Fibroblast of upper back skin (primary cell): ENCODE results near the gene SNX32.

ENCODE experiments used
- DNase-seq: peaks from one replicate; pipeline ENCODE4 v3.0.0-alpha.2; 2013

Gene SNX32

DNA sequence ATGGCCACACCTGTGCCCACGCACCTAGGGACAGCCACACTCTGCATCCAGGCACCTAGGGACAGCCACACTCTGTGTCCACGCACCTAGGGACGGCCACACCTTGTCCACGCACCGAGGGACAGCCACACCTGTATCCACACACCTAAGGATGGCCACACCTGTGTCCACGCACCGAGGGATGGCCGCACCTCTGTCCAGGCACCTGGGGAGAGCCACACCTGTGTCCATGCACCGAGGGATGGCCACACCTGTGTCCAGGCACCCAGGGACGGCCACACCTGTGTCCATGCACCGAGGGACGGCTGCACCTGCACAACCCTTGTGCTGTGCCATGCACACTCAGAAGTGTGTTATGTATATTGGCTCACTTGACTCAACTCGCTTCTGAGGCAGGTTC, 36.1 kb upstream of the SNX32 start:
- DNase-seq = no peak

DNA sequence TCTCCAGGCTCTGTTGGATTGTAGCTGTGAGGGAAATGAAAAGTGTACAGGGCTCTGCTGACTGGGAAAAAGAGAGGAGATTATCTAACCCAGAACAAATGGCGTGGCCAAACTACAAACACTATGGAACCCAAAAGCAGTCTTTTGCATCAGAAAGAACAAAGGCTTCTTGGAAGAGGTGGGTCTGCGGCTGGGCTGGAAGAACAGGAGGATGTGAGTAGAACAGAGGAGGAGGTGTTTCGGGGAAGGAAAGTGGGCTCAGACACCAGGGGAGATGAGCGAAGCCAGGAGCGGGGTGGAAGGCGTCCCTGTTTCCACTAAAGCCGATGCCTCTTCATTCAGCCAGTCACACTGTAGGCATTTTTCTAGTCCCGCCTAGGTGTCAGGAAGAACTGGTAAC, 34.9 kb upstream of the SNX32 start:
- no peak for DNase-seq

DNA sequence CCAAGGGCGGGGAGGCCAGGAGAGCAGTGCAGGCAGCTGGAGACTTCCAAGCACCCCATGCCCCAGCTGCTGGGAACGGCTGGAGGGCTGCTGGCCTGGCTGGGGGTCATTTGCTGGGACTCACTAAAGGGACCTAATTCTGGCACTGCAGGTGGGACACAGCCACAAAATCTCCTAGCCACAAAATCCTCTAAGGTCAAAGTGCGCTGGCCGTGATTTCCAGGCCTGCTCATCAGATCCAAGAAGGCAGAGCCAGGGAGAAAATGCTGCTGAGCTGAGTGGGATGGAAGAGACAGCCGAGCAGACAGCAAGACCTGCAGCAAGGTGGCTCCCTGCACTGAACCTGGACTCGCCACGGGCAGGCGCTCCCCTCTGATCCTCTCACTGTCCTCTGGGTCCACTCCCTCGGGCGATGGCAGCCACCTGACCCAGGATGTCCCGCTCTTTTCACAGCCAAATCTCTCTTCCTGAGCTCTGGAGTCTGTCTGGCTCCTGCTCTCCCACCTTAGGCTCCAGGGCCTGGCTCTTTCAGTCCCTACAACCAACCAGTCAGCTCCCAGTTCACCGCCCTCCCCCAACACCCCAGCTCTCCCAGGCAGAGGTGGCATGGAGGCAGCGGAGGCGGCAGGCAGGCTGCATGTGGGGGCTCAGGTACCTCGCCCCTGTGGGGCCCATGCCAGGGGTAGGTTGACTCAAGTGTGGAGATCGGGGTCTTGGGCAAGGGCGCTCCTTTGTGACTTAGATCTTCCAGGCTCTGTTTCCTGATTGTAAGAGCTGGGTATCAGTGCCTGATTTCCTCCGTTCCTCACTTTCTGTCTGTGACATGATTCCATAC, 32.4 kb upstream of the SNX32 start:
- no peak for DNase-seq

DNA sequence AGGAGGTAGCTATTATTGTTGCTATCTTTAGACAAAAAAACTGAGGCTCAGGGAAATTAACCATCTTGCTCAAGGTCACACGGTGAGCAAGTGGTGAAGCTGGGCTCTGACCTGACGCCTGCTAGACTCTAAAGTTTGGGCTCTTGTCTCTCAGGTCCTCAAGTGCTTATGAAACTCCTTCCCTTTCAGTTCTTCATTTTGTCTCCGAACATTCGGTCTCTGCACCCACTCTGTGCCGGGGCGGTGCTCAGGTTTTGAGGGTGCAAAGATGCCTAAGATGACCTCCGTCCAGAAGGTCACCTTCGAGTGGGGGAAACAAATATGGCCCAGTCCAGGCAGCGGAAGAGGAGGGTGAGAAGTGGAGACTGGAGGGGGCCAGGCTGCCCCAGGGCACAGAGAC, 30.9 kb upstream of the SNX32 start:
- DNase-seq = no peak

DNA sequence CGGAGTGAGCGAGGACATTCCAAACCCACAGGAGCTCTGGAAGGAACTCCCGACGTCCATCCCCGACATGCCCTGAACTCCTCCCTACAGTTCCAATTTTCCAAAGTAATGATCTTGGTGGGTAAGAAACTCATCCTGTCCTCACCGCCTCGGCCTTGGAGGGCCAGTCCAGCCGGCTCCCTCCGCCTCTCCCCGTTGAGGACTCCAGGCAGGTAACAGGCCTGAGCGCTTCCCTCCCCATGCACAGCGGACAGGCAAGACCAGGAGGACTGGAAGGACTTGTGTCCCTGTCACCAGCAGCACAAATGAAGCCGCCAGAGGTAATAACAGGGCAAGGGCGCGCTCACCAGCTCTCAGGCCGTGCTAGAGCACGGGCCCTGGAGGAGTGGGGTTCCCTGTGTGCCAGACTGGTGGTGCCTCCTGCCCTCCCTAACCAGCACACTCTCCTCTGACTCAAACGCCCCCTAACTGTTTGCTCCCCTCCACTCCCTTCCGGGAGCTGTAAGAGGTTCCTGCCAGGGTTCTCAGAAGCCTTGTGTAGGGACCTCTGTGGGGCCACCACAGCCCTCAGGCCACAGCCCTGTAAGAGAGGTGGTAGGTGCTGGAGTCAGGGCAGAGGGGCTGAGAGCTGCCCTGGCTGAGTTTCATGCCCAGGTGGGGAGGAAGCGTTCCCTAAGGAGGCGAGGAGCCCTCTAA, 29.8 kb upstream of the SNX32 start:
- no peak for DNase-seq

DNA sequence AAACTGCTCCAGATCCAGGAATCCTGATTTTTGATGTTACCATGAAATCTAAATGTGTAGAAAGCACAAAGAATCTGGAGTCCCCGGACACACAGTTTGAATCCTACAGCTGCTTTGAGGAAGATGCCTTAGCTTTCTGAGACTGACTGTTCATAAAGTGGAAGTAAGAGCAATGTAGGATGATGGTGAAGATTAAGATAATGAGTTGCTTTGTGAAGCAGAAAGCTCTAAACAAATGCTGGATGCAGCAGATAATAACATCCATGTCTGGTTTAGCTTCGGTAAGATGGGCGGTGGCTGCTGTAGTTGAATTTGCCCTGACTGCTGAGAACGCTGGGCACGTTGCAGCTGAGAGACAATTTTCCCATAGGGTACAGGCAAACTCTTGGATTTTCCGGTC, 26.8 kb upstream of the SNX32 start:
- DNase-seq = no peak

DNA sequence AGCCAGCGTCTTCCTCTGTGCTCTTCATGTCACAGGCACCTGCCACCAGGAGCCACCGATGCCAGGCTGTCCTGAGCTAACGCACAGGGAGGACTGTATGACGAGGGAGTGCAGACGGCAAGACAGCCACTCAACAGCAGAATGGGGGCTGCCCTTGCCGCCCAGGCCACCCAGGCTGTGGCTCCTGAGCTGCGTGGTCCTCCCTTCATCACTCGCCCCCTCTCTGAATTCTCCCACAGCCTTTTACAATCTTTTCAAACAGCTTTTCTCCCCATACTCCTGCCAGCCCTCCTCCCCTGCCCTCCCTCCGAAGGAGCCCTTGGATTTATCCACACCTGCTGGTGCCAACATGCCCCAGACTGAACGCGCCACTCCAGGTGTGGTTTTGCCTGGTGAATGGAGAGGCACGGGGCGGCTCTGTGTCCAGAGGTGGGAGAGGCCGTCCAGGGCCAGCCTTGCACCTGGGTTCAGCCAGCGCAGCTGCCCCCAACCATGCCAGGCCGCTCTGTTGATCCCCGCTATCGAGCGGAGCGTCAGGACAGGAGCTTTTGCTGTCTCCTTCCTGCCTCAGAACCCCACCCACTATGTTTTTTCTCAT, 24.9 kb upstream of the SNX32 start:
- no peak for DNase-seq

DNA sequence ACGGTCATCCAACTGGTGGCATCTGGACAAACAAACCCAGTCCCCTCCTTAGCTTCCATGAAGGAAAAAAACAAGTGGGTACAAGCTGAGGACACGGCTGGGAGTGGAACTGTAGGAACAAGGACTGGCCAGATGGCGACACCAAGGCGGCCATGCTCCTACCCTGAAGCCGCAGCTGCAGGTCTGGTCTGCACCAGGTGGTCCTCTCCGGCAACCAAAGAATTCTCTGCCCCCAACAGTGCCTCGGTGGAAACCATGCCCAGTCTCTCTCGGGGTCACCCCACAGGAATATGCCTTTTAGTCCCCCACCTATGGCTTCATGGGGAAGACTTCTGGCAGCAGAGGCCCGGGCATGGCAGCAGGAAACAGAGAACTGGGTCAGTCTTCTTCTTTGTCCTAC, 24.3 kb upstream of the SNX32 start:
- no peak for DNase-seq

DNA sequence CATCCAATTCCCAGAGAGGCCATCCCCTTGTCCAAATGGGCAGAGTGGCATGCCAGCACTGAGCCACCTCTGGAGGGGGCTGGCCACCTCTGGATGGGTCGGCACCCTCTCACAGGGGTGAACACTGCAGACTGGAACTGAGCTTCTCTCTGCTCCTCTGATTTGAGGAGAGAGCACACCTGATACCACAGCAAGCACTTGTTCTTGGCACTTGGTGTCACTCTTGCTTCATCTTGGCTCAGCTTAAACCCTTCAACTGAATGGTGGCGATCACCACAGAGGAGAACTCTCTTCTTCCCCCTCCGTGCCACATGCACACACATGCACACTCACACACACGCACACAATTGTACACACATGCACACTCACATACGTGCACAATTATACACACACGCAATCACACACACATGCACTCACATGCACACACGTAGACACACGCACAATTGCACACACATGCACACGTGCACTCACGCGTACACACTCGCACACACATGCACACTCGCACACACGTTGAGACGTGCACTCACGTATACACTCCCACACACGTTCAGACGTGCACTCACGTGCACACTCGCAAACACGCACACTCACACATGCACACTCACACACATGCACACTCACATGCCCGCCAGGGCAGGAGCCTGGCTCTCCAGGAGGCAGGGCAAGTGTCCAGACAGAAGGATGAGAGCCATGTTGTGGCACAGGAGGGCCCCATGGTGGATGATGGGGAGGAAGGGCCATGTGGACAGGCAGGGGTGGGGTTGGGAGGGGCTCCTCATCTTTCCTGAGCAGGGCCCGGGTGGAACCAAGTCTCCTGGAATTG, 23.5 kb upstream of the SNX32 start:
- no peak for DNase-seq

DNA sequence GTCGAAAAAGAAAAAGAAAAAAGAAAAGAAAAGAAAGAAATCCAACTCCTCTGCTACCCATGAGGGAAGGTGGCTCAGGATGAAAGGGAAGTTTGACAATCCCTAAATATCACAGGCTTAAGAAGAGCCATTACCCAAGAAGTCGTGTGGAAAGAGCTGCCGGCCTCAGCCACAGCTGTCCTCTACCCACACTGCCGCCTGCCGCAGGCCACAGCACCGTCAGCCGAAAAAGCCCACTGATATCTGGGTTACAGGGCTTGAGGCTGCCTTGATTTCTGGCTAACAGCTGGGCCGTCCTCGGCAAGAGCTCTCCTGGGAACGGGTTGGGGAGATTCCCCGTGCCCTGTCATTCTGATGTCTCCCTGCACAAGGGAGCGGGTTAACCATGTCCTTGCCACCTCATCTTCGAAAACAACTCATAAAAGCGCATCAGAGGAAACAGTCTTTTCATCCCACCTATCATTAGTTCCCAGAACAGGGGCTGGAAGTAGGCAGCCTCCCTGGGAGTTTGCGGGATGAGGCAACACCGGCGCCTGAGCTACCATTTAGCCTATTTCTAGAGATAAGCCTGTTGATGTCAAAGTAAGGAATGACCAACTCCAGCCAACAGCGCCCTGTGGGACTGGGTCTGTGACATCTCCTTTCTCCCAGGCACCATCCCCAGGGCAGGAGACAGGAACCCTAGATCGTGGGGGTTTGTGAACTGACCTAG, 21.8 kb upstream of the SNX32 start:
- DNase-seq = no peak

DNA sequence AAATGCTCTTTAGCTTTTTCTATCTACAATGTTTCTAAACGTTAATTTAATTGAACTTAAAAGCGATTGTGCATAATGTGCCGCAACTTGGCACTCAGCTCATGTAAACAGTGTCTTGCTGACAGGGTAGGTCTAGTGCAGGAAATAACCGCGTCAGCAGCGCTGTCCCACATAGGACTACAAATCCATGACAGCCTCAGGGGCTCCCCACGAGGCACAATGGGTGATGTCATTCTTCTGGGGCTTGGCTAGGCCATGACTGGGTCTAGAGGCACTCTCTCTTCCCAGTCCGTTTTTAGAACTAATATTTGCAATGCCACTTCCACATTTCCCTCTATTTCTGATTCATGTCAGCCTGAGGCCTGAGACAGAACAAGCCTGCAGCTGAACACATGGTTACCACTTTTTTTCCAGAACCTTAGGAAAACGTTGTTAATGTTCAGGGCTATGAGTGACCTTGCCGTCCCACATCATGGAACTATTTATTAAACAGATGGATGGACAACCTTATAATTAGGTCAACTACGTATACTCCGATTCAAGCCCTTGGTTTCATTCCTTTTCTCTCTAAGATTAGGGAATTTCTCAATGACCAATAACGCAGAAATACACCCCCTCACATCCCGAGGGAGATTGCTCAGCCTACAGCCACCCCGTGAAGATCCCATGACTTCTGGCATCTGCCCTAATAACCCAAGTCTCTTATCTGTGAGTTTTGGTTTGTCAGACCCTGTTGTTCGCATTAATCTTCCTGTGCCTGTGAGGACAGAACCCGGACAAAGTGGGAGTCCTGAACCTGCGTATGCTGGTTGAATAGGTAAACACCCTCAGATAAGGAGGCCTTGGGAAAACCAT, 19.4 kb upstream of the SNX32 start:
- no peak for DNase-seq

DNA sequence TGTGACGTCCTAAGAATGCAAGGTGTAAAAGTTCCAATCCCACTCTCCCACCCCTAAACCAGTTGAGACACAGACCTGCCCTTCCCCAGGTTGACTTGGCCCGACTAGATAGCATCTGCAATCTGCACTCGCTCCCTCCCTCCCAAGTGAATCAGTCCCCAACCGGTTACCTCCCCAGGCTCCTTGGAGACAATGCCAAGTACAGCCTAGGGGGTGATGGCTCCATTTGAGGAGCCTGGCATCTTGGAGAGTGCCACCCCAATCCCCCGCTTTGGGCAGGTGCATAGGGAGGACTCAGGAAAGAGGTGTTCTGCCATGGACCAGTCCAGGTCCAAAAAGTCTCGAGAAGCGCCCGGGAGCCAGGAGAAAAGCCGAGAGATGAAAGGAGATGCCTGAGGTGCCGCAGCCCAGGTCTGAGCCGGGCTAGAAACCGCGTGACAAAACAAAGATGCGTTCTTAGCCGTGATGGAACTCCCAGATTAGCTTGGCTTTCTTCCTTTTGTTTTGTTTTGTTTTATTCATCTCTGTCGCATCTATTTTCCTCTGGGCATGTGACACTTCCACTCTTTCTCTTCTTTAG, 18.7 kb upstream of the SNX32 start:
- no peak for DNase-seq

DNA sequence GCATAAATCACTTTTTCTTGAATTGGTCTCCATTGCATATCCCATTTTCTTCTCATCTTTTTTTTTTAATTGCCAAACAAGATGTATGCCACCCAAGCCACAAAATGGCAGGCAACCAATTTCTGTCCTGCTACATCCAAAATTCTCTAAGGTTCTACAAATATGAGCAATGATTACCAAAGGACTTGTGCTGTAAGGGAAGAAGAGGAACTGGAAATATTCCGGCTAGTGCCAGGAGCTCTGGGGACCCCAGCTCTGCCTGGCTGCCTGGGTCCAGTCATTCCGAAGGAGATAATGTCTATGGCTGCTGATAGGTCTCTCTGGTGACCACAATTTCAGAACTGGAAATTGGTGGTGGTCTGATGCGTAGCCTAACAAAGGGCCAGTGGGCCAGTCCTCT, 17.1 kb upstream of the SNX32 start:
- no peak for DNase-seq

DNA sequence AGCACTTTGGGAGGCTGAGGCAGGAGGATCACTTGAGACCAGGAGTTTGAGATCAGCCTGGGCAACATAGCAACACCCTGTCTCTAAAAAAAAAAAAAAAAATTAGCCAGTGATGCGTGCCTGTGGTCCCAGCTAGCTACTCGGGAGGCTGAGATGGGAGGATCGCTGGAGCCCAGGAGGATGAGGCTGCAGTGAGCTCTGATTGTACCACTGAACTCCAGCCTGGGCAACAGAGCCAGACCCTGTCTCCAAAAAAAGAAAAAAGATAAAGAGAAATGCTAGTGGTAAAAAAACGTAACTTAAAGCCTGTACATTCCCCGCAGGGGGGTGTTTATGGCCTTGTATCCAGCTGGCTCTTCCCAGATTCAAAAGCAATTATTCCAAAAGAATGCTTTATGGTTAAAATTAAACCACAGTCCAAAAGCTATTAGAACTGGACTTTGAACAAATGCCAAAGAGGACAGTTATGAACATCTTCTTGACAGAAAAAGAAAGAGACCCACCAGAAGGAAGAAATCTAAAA, 16.4 kb upstream of the SNX32 start:
- peak; percentile 54 for DNase-seq

DNA sequence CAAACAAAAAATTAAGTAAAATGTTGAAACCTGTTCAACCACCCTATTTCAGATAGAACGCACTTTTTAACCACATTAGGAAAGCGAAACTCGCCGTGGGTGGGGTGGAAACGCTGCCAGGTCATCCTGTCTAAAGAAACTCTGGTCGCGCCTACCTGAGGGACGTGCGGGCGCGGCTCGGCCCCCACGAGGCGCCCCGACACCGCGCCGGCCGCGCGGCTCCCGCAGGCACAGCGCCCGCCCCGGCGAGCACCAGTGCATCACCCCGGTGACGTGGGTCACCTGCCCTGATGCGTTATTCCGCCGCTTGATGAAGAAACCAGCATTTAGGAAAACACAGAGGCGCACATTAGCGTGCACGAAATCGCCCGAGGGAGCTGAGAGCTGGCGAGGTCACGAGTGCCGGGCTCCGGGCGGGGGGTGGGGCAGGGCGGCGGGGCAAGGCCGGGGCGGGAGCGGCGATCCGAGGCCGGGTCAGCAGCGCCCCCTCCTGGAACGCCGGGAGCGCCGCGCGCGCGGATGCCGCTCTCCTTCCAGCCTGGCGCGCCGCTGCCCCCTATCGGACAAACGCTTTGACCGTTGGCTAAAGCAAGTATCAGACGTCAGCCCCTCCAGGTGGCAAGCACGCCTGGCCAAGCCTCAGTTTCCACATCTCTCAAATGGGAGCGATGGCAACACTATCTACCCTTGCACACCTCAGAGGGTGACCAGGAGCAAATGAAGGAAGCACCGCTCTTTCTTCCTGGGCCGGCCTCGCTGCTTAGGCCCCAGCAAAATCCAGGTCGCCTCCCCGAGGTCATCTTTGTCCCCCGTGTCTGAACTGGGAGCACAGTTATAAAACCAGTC, 15.7 kb upstream of the SNX32 start:
- peak; percentile 82 for DNase-seq

DNA sequence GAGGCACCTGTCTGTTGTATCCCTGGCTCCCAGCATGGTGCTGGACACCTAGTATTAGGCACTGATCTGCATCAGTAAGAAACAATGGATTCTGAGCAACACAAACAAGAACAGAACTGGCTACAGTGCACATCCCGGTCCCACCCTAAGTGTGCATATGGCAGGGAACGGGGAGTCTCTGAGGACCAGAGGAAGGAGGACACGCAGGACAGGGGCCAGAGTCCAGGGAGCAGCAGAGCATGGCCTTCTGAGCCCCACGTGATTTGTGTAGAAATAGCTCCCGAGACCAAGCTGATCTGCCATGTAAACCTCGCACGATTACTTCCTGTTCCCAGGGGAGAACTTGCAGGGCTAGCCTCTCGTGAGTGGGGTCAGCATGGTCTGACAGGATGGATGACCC, 12.7 kb upstream of the SNX32 start:
- DNase-seq = no peak

DNA sequence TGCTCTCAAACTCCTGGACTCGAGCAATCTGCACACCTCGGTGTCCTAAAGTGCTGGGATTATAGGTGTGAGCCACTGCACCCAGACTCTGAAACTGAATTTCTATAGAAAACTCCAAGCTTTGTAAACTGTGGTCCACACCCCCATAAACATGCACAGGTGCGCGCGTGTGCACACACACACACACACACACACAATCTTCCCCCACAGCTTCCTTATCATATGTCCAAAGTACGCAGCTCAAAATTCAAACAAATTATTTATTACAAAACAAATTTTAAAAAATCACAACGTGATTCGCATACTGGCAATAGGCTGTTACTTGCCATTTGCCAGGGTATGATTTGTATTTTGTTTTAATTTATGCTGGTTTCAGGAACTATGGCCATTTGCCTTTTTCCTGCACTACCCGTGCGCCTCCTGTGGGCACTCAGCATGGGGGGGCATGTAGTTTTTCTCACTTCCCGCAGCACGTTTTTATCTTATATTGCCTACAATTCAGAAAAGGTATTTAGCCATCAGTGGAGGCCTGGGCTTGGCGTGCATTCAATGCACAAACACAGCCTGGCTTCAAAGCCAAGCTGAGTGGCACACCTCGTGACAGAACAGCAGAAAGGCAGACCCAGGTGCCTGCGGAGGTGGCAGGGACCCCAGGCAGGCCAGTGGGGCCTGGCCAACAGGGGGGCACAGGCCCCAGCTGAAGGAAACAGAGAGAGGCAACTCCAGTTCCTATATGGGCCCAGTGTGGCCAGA, 10.8 kb upstream of the SNX32 start:
- DNase-seq = no peak

DNA sequence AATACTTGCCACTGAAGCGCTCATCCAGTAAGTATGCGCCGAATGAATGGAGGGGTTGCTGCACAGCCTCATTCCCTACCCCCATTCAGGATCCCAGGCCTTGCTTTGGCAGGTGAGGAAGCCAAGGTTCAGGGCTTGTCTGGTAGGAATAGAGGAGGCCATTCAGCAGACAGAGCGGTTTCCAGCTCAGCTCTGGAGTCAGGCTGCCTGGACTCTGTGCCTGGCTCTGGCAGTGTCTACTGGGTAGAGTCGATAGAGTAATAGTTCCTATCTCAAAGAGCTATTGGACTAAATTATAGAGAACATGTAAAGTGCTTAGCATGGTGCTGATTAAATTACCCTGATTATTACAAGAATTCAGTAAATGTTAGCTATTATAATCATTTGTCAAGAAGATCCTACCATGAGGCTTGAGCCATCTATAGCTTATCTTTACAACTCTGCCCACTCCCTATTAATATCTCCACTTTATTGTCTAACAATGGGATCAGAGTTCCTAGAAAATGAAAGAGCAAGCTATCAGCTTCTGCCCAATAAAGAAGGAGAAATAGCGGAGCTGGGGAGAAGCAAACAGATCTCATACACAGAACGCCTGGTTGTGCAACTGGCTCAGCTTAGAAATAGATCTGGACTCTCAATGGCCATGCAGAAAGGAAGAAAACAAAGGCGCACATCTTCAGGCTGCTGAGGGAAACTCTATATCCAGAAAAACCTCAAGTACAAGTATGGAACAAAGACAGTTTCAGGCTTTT, 6.6 kb upstream of the SNX32 start:
- DNase-seq = no peak

DNA sequence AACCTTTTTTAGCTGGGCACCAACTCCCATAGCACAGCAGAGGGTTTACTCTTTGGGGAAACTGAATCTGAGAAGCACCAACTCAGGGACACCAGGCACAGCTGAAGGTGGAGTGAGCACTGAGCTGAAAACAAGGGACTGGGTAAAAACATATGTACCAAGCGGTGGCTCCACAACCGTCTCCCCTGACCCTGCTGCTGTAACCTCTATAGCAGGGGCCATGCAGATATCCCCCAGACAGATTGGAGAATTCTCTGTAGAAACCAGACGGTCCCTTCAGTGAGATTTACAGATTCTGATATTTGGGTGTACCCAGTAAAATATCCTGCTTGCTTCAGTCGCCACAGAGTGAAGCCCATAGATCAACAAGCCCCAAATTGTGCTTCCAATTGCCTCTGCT, 4.3 kb upstream of the SNX32 start:
- no peak for DNase-seq
